ENCODE results near the gene MTCH1. TPM values are rescaled to one million over a fixed set of nuclear protein-coding genes. Genes with fewer than 3 reads are reported as not detected.

The MTCH1 gene
- total and polyA plus RNA-seq, 2 experiments from 2014 or later, result 108 to 271 TPM

- ATAC-seq, result peak; percentile 31
- H3K4me3 ChIP-seq, result no peak overlapping the region
- no peaks in the 10 kb centered on the region for H3K9me2 ChIP-seq (ENCODE audit: insufficient read depth)
- TF ChIP-seq CREB1 (CRISPR knock-in tag; IDR thresholded peaks at IDR 0.05; ENCODE audit: low read depth), result no peak
- TF ChIP-seq, protein P1, sequence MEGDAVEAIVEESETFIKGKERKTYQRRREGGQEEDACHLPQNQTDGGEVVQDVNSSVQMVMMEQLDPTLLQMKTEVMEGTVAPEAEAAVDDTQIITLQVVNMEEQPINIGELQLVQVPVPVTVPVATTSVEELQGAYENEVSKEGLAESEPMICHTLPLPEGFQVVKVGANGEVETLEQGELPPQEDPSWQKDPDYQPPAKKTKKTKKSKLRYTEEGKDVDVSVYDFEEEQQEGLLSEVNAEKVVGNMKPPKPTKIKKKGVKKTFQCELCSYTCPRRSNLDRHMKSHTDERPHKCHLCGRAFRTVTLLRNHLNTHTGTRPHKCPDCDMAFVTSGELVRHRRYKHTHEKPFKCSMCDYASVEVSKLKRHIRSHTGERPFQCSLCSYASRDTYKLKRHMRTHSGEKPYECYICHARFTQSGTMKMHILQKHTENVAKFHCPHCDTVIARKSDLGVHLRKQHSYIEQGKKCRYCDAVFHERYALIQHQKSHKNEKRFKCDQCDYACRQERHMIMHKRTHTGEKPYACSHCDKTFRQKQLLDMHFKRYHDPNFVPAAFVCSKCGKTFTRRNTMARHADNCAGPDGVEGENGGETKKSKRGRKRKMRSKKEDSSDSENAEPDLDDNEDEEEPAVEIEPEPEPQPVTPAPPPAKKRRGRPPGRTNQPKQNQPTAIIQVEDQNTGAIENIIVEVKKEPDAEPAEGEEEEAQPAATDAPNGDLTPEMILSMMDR (conservative IDR thresholded peaks at IDR 0.05; ENCODE audit: low read depth in 2 of 2), result peak; percentile 76 to 88
- peak overlapping the region; percentile 90 for H2AFZ ChIP-seq
- H3K4me2 ChIP-seq, result no peak overlapping the region; the same call in 1 of the 2 replicates
- 0 out of 2 replicates have a peak, but pooled peaks cover 6% of the 10 kb centered on the region for H3F3A ChIP-seq (replicated peaks; ENCODE audit: low read depth)
- peak; percentile 76 for DNase-seq (ENCODE audit: low spot score)
- H3K36me3 Mint-ChIP-seq (ENCODE audit: low read depth), result no peaks in the 10 kb centered on the region
- H3K27me3 Mint-ChIP-seq (ENCODE audit: insufficient read depth, low read depth, poor library complexity), result peaks cover 16% of the 10 kb centered on the region
- H3K27ac ChIP-seq (ENCODE audit: low read depth), result no peak overlapping the region
- H4K20me1 ChIP-seq (replicated peaks; ENCODE audit: insufficient read depth), result no peaks in the 10 kb centered on the region
- H3K27me3 ChIP-seq (ENCODE audit: insufficient read depth), result no peaks in the 10 kb centered on the region
- H3K4me3 Mint-ChIP-seq, result no peak overlapping the region; the same call in 2 of the 3 replicates
- no peaks in the 10 kb centered on the region for H3K36me3 ChIP-seq (ENCODE audit: insufficient read depth)
- H3K4me1 ChIP-seq (ENCODE audit: insufficient read depth), result no peaks in the 10 kb centered on the region; the same call in 1 of the 2 replicates
- H3K79me2 ChIP-seq (replicated peaks; ENCODE audit: insufficient read depth), result no peaks in the 10 kb centered on the region
- peak overlapping the region; percentile 41; the same call in 1 of the 2 replicates for H3K27ac Mint-ChIP-seq
- H3K4me1 Mint-ChIP-seq, result peaks cover 28% of the 10 kb centered on the region
- no peaks in the 10 kb centered on the region for H3K9me3 Mint-ChIP-seq
Observed at GRCh38 chr6:37021356-37022129, 35.5 kb upstream of the MTCH1 start.

GRCh38 chr6:37020812-37021211, 34.8 kb upstream of the MTCH1 start:
- H3K4me1 Mint-ChIP-seq, result peaks cover 28% of the 10 kb centered on the region
- DNase-seq (ENCODE audit: low spot score), result no peak
- no peak for TF ChIP-seq CREB1 (CRISPR knock-in tag; IDR thresholded peaks at IDR 0.05; ENCODE audit: low read depth)
- no peak for TF ChIP-seq ZNF331 (CRISPR knock-in tag; IDR thresholded peaks at IDR 0.05; ENCODE audit: low read depth)
- TF ChIP-seq NANOG (IDR thresholded peaks at IDR 0.05; ENCODE audit: borderline replicate concordance), result no peak
- TF ChIP-seq, protein P2, sequence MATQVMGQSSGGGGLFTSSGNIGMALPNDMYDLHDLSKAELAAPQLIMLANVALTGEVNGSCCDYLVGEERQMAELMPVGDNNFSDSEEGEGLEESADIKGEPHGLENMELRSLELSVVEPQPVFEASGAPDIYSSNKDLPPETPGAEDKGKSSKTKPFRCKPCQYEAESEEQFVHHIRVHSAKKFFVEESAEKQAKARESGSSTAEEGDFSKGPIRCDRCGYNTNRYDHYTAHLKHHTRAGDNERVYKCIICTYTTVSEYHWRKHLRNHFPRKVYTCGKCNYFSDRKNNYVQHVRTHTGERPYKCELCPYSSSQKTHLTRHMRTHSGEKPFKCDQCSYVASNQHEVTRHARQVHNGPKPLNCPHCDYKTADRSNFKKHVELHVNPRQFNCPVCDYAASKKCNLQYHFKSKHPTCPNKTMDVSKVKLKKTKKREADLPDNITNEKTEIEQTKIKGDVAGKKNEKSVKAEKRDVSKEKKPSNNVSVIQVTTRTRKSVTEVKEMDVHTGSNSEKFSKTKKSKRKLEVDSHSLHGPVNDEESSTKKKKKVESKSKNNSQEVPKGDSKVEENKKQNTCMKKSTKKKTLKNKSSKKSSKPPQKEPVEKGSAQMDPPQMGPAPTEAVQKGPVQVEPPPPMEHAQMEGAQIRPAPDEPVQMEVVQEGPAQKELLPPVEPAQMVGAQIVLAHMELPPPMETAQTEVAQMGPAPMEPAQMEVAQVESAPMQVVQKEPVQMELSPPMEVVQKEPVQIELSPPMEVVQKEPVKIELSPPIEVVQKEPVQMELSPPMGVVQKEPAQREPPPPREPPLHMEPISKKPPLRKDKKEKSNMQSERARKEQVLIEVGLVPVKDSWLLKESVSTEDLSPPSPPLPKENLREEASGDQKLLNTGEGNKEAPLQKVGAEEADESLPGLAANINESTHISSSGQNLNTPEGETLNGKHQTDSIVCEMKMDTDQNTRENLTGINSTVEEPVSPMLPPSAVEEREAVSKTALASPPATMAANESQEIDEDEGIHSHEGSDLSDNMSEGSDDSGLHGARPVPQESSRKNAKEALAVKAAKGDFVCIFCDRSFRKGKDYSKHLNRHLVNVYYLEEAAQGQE (IDR thresholded peaks at IDR 0.05; ENCODE audit: unreplicated experiment), result no peak
- TF ChIP-seq, protein P3, sequence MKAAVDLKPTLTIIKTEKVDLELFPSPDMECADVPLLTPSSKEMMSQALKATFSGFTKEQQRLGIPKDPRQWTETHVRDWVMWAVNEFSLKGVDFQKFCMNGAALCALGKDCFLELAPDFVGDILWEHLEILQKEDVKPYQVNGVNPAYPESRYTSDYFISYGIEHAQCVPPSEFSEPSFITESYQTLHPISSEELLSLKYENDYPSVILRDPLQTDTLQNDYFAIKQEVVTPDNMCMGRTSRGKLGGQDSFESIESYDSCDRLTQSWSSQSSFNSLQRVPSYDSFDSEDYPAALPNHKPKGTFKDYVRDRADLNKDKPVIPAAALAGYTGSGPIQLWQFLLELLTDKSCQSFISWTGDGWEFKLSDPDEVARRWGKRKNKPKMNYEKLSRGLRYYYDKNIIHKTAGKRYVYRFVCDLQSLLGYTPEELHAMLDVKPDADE (IDR thresholded peaks at IDR 0.05), result no peak
- TF ChIP-seq, protein P1 (conservative IDR thresholded peaks at IDR 0.05; ENCODE audit: low read depth in 2 of 2), result no peak
- TF ChIP-seq STAT1 (IDR thresholded peaks at IDR 0.05; ENCODE audit: unreplicated experiment), result no peak

More at GRCh38 chr6:37020812-37021211, 34.8 kb upstream of the MTCH1 start:
- Mint-ChIP-seq H3K36me3 (ENCODE audit: low read depth) (no peaks in the 10 kb centered on the region), H3K9me3 (no peaks in the 10 kb centered on the region), H3K27me3 (ENCODE audit: insufficient read depth, low read depth, poor library complexity) (peaks cover 12% of the 10 kb centered on the region), H3K4me3 (no peak overlapping the region; the same call in 2 of the 3 replicates), H3K27ac (no peak overlapping the region)
- H3K4me2 ChIP-seq, result no peak overlapping the region
- H4K20me1 ChIP-seq (replicated peaks; ENCODE audit: insufficient read depth), result no peaks in the 10 kb centered on the region
- H3F3A ChIP-seq (replicated peaks; ENCODE audit: low read depth), result 0 out of 2 replicates have a peak, but pooled peaks cover 6% of the 10 kb centered on the region
- H3K4me1 ChIP-seq (ENCODE audit: insufficient read depth), result no peaks in the 10 kb centered on the region; the same call in 1 of the 2 replicates
- no peaks in the 10 kb centered on the region for H3K27me3 ChIP-seq (ENCODE audit: insufficient read depth)
- no peak for ATAC-seq
- H3K9me2 ChIP-seq (ENCODE audit: insufficient read depth), result no peaks in the 10 kb centered on the region
- no peaks in the 10 kb centered on the region for H3K79me2 ChIP-seq (replicated peaks; ENCODE audit: insufficient read depth)
- H3K4me3 ChIP-seq, result no peak overlapping the region
- H2AFZ ChIP-seq, result no peak overlapping the region
- no peak overlapping the region for H3K27ac ChIP-seq (ENCODE audit: low read depth)
- H3K36me3 ChIP-seq (ENCODE audit: insufficient read depth), result no peaks in the 10 kb centered on the region
